ENCODE measurements around the gene FAM131A.

- TF ChIP-seq POLR2AphosphoS5 (IDR thresholded peaks at IDR 0.05; ENCODE audit: low read depth) (no peak; the same call in 1 of the 2 replicates), CTCF (IDR thresholded peaks at IDR 0.05; ENCODE audit: insufficient read depth, low read length) (no peak), SPI1 (IDR thresholded peaks at IDR 0.05; ENCODE audit: borderline replicate concordance, low read depth) (no peak), GABPA (IDR thresholded peaks at IDR 0.05; ENCODE audit: low read depth) (no peak), REST (IDR thresholded peaks at IDR 0.05; ENCODE audit: insufficient replicate concordance, low read depth) (no peak)
Measured at GRCh38 chr3:184325269-184325668, 12.1 kb upstream of the FAM131A start.

Data from HL-60 (cell line).